HG02870 (cell line): ENCODE results near the gene WDR86.

Source experiments
- ATAC-seq: cut with Tn5 transposase; IDR thresholded peaks from one replicate; pipeline ENCODE4 v1.9.1; 2021; ENCODE audit warnings: mild to moderate bottlenecking, moderate library complexity; ENCODE audit not compliant: unreplicated experiment

WDR86 gene

GRCh38 chr7:151393031-151393977 is 16.5 kb downstream of the WDR86 start:
- no peak for ATAC-seq

GRCh38 chr7:151392426-151392825 is 17.4 kb downstream of the WDR86 start:
- ATAC-seq, result no peak

GRCh38 chr7:151392002-151392401 is 17.8 kb downstream of the WDR86 start:
- no peak for ATAC-seq

- ATAC-seq, result no peak
Observed at GRCh38 chr7:151391358-151391730, 18.5 kb downstream of the WDR86 start.

GRCh38 chr7:151390598-151391357 is 19.1 kb downstream of the WDR86 start:
- no peak for ATAC-seq

- ATAC-seq, result no peak
Observed at GRCh38 chr7:151389768-151390597, 19.9 kb downstream of the WDR86 start.

GRCh38 chr7:151389096-151389767 is 20.6 kb downstream of the WDR86 start:
- ATAC-seq, result no peak

- no peak for ATAC-seq
Observed at GRCh38 chr7:151388430-151388829, 21.4 kb downstream of the WDR86 start.

- no peak for ATAC-seq
Observed at GRCh38 chr7:151388007-151388297, 21.9 kb downstream of the WDR86 start.

GRCh38 chr7:151387161-151388006 is 22.5 kb downstream of the WDR86 start:
- no peak for ATAC-seq

- no peak for ATAC-seq
Observed at GRCh38 chr7:151386301-151387160, 23.3 kb downstream of the WDR86 start.

- ATAC-seq, result no peak
Observed at GRCh38 chr7:151385626-151386300, 24.1 kb downstream of the WDR86 start.

- ATAC-seq, result no peak
Observed at GRCh38 chr7:151384776-151385625, 24.8 kb downstream of the WDR86 start.

GRCh38 chr7:151384352-151384697 is 25.5 kb downstream of the WDR86 start:
- no peak for ATAC-seq

- no peak for ATAC-seq
Observed at GRCh38 chr7:151383638-151384351, 26.0 kb downstream of the WDR86 start.

GRCh38 chr7:151382079-151382885 is 27.6 kb downstream of the WDR86 start:
- ATAC-seq, result no peak
